ENCODE data around the gene TRAF1.

Gene TRAF1

DNA sequence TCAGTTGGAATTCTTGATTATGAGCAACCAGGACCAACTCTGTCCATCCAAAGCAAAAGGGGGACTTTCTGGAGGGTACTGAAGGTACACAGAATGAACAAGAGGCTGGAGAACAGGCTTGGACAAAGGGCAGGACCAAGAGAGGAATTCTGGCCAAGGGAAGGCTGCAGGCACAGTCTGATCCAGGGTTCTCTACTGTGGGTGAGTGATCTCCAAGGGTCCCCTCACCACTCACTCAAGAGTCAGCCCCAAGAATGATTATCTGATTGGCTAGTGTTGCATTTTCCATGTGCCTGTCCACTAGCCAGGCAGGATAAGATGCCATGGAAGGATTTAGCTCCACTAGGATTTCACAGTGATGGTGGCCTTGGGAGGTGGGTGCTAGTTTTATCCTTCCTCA is 38.0 kb downstream of the TRAF1 start:
- H3K9me2 ChIP-seq (replicated peaks; ENCODE audit: insufficient read depth, low read length), result no peaks in the 10 kb centered on the region
- no peak for TF ChIP-seq EZH2phosphoT487 (conservative IDR thresholded peaks at IDR 0.05; ENCODE audit: low read length)
- TF ChIP-seq, protein P1, sequence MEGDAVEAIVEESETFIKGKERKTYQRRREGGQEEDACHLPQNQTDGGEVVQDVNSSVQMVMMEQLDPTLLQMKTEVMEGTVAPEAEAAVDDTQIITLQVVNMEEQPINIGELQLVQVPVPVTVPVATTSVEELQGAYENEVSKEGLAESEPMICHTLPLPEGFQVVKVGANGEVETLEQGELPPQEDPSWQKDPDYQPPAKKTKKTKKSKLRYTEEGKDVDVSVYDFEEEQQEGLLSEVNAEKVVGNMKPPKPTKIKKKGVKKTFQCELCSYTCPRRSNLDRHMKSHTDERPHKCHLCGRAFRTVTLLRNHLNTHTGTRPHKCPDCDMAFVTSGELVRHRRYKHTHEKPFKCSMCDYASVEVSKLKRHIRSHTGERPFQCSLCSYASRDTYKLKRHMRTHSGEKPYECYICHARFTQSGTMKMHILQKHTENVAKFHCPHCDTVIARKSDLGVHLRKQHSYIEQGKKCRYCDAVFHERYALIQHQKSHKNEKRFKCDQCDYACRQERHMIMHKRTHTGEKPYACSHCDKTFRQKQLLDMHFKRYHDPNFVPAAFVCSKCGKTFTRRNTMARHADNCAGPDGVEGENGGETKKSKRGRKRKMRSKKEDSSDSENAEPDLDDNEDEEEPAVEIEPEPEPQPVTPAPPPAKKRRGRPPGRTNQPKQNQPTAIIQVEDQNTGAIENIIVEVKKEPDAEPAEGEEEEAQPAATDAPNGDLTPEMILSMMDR (IDR thresholded peaks at IDR 0.05; ENCODE audit: insufficient read depth, low read length, poor library complexity, severe bottlenecking), result no peak
- no peaks in the 10 kb centered on the region for H4K20me1 ChIP-seq (ENCODE audit: low read depth, low read length)
- H3K27ac ChIP-seq (ENCODE audit: low read depth, low read length), result no peak overlapping the region
- no peak overlapping the region for H2AFZ ChIP-seq (ENCODE audit: low read depth, low read length, severe bottlenecking)
- no peak overlapping the region for H3K4me3 ChIP-seq (ENCODE audit: insufficient read depth, low read length, poor library complexity, severe bottlenecking)
- no peak overlapping the region for H3K4me2 ChIP-seq (ENCODE audit: low read depth, low read length, poor library complexity, severe bottlenecking)
- H3K27me3 ChIP-seq (ENCODE audit: low read length), result no peaks in the 10 kb centered on the region
- H3K79me2 ChIP-seq (ENCODE audit: insufficient read depth, low read length), result no peaks in the 10 kb centered on the region
- no peaks in the 10 kb centered on the region for H3K36me3 ChIP-seq (ENCODE audit: low read length)
- peaks cover 22% of the 10 kb centered on the region for H3F3A ChIP-seq (ENCODE audit: insufficient read depth)
- H3K9me3 ChIP-seq (ENCODE audit: insufficient read depth, low read length), result no peaks in the 10 kb centered on the region
- H3K9ac ChIP-seq (ENCODE audit: low read length), result no peak overlapping the region

DNA sequence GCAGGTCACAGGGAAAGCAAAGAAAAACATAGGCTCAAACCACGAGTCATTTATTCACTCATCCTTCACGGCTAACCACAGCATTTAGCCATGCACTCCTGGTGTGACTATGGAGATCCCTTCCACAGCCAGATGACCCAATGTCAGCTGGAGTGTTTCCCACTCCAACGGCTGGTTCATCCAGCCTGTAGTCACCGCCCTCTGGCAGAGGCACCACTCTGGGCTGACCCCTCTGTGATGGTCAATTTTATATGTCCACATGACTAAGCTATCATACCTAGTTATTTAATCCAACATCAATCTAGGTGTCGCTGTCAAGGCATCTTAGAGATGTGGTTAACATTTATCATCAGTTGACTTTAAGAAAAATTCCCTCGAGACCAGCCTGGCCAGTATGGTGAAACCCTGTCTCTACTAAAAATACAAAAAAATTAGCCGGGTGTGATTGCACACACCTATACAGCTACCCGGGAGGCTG is 40.1 kb downstream of the TRAF1 start:
- Histone ChIP-seq H3K27ac (ENCODE audit: low read depth, low read length) (no peak overlapping the region), H3K4me3 (ENCODE audit: insufficient read depth, low read length, poor library complexity, severe bottlenecking) (no peak overlapping the region)

DNA sequence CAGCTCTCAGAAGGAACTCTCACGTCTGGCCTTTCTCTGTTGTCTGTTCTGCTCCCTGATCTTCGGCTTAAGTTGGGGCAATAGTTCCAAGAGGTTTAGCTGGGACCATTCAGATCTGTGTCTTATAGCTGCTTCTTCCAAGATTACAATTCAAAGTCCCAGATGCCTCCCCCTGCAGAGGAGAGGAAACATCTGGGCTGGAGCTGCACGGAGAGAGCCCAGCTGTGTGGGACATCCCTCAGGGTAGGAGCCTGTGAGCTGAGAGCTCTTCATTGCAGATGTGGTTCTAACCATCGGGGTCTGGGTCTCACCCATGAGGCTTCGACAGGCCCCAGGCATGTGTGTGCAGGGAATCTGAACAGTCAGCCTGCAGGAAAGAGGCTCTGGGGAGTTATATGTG is 40.6 kb downstream of the TRAF1 start:
- H3K4me3 ChIP-seq (ENCODE audit: insufficient read depth, low read length, poor library complexity, severe bottlenecking), result no peak overlapping the region
- H3K36me3 ChIP-seq (ENCODE audit: low read length), result no peaks in the 10 kb centered on the region
- no peak for TF ChIP-seq EZH2phosphoT487 (conservative IDR thresholded peaks at IDR 0.05; ENCODE audit: low read length)
- TF ChIP-seq, protein P1 (IDR thresholded peaks at IDR 0.05; ENCODE audit: insufficient read depth, low read length, poor library complexity, severe bottlenecking), result no peak
- peaks cover 6% of the 10 kb centered on the region; the same call in 1 of the 2 replicates for H3F3A ChIP-seq (ENCODE audit: insufficient read depth)
- H3K27me3 ChIP-seq (ENCODE audit: low read length), result no peaks in the 10 kb centered on the region
- no peaks in the 10 kb centered on the region for H3K79me2 ChIP-seq (ENCODE audit: insufficient read depth, low read length)
- H3K9me2 ChIP-seq (replicated peaks; ENCODE audit: insufficient read depth, low read length), result no peaks in the 10 kb centered on the region
- no peak overlapping the region for H2AFZ ChIP-seq (ENCODE audit: low read depth, low read length, severe bottlenecking)
- H3K9me3 ChIP-seq (ENCODE audit: insufficient read depth, low read length), result no peaks in the 10 kb centered on the region
- H3K9ac ChIP-seq (ENCODE audit: low read length), result no peak overlapping the region
- H3K4me2 ChIP-seq (ENCODE audit: low read depth, low read length, poor library complexity, severe bottlenecking), result no peak overlapping the region
- H3K27ac ChIP-seq (ENCODE audit: low read depth, low read length), result no peak overlapping the region
- no peaks in the 10 kb centered on the region for H4K20me1 ChIP-seq (ENCODE audit: low read depth, low read length)

More for the DNA sequence above, 40.1 kb downstream of the TRAF1 start:
- no peaks in the 10 kb centered on the region for H3K79me2 ChIP-seq (ENCODE audit: insufficient read depth, low read length)
- H3K9ac ChIP-seq (ENCODE audit: low read length), result no peak overlapping the region
- H3K9me2 ChIP-seq (replicated peaks; ENCODE audit: insufficient read depth, low read length), result no peaks in the 10 kb centered on the region
- H3K4me2 ChIP-seq (ENCODE audit: low read depth, low read length, poor library complexity, severe bottlenecking), result no peak overlapping the region
- TF ChIP-seq EZH2phosphoT487 (conservative IDR thresholded peaks at IDR 0.05; ENCODE audit: low read length), result no peak
- TF ChIP-seq, protein P1 (IDR thresholded peaks at IDR 0.05; ENCODE audit: insufficient read depth, low read length, poor library complexity, severe bottlenecking), result no peak
- no peaks in the 10 kb centered on the region for H3K36me3 ChIP-seq (ENCODE audit: low read length)
- H4K20me1 ChIP-seq (ENCODE audit: low read depth, low read length), result no peaks in the 10 kb centered on the region
- peaks cover 7% of the 10 kb centered on the region; the same call in 1 of the 2 replicates for H3F3A ChIP-seq (ENCODE audit: insufficient read depth)
- H3K9me3 ChIP-seq (ENCODE audit: insufficient read depth, low read length), result no peaks in the 10 kb centered on the region
- no peaks in the 10 kb centered on the region for H3K27me3 ChIP-seq (ENCODE audit: low read length)
- H2AFZ ChIP-seq (ENCODE audit: low read depth, low read length, severe bottlenecking), result no peak overlapping the region

Measured in SU-DHL-6 (cell line).